Stromal cell of bone marrow (primary cell): ENCODE data around the gene EPHA2.

Experiments
- DNase-seq: peaks from one replicate; pipeline ENCODE4 v3.0.0-alpha.2; 2012; ENCODE audit warnings: low read depth

Gene EPHA2

GRCh38 chr1:16134906-16135305 lies 21.0 kb downstream of the EPHA2 start:
- no peak for DNase-seq

DNA sequence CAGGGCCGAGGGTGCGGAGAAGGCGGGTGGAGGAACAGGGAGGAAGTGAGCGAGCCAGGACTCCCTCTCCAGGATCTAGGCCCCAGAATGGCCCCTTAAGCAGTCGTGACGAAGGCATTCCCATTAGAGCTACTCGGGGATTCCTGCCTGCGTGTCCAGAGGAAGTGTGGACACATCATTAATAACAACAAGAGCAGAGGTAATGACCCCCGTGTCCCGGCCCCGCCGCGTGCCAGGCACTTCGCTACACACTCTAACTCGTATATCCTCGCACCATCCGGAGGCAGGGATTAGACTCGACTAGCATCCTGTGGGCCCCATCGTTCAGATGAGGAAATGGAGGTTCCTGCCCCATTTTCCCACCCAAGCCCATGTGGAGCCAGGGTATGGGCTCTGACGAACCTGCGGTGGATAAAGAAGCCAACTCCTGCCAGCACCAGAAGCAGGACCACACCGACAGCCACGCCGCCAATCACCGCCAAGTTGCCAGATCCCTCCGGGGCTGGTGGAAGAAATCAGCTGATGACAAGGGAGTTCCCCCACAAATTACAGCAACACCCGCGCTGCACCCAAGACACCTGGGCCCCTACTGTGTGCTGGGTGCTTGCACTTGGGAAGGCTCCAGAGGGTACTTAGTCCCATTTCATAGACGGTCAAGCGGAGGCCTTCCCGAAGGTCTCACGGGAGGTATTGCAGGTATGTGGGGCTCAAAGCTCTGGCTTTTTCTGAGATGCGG lies 21.6 kb downstream of the EPHA2 start:
- DNase-seq = no peak

- DNase-seq = no peak
Observed at GRCh38 chr1:16133007-16133961, 22.6 kb downstream of the EPHA2 start.

DNA sequence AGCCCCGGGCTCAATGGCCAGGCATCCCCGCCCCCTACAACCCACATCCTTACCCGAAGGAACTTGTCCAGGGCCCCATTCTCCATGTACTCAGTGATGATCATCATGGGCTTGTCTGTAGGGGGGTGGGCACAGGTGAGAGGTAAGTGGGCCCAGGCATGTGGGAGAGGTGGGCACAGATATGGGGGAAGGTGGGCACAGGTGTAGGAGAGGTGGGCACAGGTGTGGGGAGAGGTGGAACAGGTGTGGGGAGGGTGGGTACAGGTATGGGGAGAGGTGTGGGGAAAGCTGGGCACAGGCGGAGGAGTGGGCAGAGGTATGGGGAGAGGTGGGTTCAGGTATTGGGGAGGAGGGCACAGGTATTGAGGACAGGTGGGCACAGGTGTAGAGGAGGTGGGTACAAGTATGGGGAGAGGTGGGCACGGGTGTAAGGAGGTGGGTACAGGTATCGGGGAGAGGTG lies 23.5 kb downstream of the EPHA2 start:
- DNase-seq = no peak

DNA sequence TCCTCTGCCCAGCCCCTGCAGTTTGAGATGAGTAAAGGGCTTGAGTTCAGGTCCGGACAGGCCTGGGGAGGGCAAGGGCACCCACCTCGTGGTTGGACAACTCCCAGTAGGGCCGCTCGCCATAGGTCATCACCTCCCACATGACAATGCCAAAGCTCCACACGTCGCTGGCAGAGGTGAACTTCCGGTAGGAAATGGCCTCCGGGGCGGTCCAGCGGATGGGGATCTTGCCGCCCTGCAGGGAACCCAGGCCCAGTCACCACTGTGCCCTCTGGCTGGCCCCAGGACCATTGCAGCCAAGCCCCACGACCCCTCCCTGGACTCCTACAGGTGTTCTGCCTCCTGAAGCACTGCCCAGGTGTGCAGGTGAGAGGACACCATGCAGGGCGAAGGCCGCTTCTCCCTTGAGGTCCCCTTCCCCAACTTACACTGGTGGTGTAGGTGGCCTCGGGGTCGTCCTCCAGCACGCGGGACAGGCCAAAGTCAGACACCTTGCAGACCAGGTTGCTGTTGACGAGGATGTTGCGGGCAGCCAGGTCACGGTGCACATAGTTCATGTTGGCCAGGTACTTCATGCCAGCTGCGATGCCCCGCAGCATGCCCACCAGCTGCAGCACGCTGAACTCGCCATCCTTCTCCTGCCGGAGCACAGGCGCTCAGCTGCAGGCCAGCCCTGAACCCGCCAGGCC lies 24.1 kb downstream of the EPHA2 start:
- DNase-seq = no peak

- DNase-seq = no peak
Observed at GRCh38 chr1:16130827-16131226, 25.0 kb downstream of the EPHA2 start.

DNA sequence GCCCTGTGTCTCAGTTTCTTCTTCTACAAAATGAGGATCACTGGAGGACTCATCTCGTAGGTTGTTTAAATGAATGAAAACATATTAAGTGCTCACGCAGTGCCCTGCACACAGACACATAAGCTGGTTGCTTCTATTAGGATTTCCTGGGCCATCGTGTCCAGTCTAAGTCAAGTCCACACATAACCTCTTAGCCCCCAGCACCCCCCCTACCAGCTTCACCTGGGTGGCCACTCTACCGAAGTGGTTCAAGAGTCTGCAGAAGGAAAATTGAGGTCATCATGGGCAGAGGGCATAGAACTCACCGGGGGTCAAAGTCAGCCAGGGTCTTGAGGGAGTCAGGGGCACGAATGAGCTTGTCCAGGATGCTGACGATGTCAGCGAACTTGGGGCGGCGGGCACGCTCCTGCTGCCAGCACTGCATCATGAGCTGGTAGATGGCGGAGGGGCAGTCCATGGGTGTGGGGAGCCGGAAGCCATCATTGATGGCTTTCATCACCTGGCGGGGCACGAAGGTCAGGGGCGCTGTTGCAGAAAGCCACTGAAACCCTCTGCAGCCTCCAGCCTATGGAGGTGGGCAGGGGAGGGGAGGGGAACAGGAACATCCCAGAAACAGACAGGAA lies 25.8 kb downstream of the EPHA2 start:
- DNase-seq = no peak

GRCh38 chr1:16129316-16129715 lies 26.6 kb downstream of the EPHA2 start:
- no peak for DNase-seq

- DNase-seq = no peak
Observed at GRCh38 chr1:16128338-16128741, 27.5 kb downstream of the EPHA2 start.

DNA sequence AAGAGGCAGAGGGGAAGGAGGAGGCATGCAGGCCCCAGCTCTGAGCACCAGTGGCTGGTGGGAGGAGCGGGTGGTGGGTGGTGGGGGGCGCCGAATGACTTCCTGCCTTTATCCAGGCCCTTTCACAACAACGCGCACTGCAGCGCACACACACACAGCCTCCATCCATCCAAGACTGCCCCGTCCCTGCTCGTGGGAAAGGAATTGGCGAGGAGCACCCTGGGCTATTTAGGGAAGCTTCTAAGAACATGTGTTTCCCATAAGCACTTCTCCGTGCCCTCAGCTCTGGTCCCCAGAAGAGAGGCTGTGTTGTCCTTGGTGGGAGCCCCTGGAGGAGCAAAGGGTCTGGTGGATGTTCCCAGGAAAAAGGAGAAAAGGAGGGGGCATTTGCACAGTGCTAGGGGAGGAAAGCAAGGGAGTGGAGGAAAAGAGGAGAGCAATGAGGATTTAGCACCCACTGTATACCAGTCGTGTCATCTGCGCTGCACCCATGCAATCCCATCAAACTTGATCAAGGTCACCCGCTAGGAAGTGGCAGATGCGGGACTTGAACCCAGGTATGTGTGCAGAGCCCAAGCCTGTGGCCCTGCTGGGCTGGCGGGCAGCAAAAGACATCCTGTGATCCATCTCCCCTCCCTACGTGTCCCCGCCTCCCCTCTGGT lies 28.1 kb downstream of the EPHA2 start:
- no peak for DNase-seq

GRCh38 chr1:16126743-16127515 lies 28.9 kb downstream of the EPHA2 start:
- no peak for DNase-seq

DNA sequence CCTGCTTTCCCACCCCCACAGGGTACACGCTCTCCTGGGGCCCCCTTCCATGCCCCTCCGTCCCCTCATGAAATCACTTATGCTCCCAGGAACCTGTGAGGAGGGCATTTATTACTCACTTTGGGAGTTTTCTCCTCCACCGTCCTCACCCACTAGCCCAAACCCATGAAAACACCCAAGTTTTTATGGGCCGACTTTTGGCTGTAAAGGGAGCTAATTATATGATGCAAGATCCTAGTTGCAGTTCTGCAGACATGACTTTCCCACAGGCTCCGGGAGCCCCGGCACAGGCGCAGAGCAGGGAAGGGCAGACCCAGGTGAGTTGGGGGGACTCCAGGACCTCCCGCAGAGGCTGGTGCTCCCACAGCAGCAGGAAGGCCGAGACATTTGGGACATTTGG lies 29.7 kb downstream of the EPHA2 start:
- no peak for DNase-seq

DNA sequence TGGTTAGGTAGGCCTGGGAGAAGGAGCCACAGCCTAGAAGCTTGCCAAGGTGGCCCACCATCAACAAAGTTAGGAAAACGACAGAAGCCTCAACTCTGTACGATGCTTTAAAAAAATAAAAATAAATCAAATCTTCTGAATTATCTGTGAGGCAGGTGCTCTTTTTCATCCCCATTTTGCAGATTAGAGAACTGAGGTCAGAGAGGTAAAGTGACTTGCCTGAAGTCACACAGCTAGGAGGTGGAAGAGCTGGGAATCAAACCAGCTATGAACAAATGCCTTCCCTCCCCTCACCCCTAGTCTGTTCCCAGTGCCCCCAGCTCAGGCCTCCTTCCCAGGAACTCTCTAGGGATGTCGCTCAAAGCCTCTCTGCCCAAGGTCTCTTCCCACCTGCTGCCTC lies 30.4 kb downstream of the EPHA2 start:
- no peak for DNase-seq

DNA sequence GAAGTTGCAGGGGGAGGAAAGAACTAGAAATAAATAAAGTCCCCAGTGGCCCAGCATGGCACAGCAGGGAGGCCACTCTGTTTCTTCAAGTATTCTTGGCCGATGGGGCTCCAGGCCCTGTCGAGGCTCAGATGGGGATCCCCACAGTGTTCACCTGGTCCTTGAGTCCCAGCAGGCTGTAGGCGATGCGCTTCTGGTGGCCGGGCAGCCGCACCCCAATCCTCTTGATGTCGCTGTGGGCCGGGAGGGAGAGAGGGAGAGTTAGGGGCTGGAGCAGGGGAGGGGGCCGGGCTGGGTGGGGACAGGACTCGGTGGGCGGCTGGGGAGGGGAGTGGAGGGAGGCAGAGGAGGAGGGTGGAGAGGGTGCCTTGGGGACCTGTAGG lies 30.8 kb downstream of the EPHA2 start:
- DNase-seq = no peak

- no peak for DNase-seq
Observed at GRCh38 chr1:16124377-16125087, 31.3 kb downstream of the EPHA2 start.

GRCh38 chr1:16122916-16123315 lies 33.0 kb downstream of the EPHA2 start:
- peak; percentile 94 for DNase-seq

DNA sequence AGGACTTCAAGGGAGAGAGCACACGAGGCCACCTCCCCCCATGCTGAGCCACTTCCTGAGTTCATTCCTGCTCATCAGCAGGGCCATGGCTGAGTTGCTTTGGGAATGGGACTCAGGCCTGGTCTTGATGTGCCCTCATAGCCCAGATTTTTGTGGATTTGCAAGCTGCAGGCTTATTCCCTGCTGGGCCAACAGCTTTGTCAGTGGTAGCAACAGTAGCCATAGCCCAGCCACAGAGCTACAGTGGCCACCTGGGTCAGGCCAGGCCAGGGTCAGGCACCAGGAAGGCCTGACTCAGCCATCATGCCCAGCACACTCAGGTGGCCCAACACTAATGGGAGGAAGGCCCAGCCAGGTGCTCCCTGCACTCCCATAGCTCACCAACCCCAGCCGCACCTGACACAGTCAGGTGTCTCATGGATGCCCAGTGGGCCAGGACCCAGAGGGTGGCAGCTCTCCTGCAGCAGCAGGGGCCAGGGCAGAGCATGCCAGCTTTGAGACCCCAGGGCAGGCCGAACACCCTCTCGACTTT lies 33.5 kb downstream of the EPHA2 start:
- DNase-seq = peak; percentile 81

- DNase-seq = no peak
Observed at GRCh38 chr1:16120940-16121410, 34.9 kb downstream of the EPHA2 start.

GRCh38 chr1:16120407-16120806 lies 35.5 kb downstream of the EPHA2 start:
- DNase-seq = no peak

- no peak for DNase-seq
Observed at GRCh38 chr1:16119926-16120325, 35.9 kb downstream of the EPHA2 start.
